ENCODE measurements around the gene PYROXD2.

PYROXD2 gene

GRCh38 chr10:98377001-98377400 is 38.0 kb downstream of the PYROXD2 start:
- Histone ChIP-seq H3K36me3 (ENCODE audit: control insufficient read depth, low read length) (no peaks in the 10 kb centered on the region), H3K79me2 (ENCODE audit: control insufficient read depth, low read length) (no peaks in the 10 kb centered on the region), H3K9me3 (ENCODE audit: control insufficient read depth, insufficient read depth, low read length) (no peaks in the 10 kb centered on the region), H3K27ac (ENCODE audit: low read depth, low read length) (no peak overlapping the region), H3K4me1 (ENCODE audit: control insufficient read depth, low read length) (no peaks in the 10 kb centered on the region), H3K4me2 (ENCODE audit: low read length) (no peak overlapping the region), H3F3A (ENCODE audit: control insufficient read depth, insufficient read depth) (no peaks in the 10 kb centered on the region), H3K9me2 (replicated peaks; ENCODE audit: control insufficient read depth, low read length) (no peaks in the 10 kb centered on the region), H4K20me1 (ENCODE audit: control insufficient read depth, insufficient read depth, low read depth, low read length) (no peaks in the 10 kb centered on the region), H3K4me3 (ENCODE audit: low read length) (no peak overlapping the region), H3K27me3 (ENCODE audit: control insufficient read depth, low read length) (peaks cover 27% of the 10 kb centered on the region)
- TF ChIP-seq CTCF (IDR thresholded peaks at IDR 0.05; ENCODE audit: low read depth, low read length, poor library complexity, severe bottlenecking), result no peak
- no peak for TF ChIP-seq EZH2phosphoT487 (IDR thresholded peaks at IDR 0.05; ENCODE audit: borderline replicate concordance, low read length)

- H3K27ac ChIP-seq (ENCODE audit: low read depth, low read length), result no peak overlapping the region
- TF ChIP-seq EZH2phosphoT487 (IDR thresholded peaks at IDR 0.05; ENCODE audit: borderline replicate concordance, low read length), result no peak
- no peak for TF ChIP-seq CTCF (IDR thresholded peaks at IDR 0.05; ENCODE audit: low read depth, low read length, poor library complexity, severe bottlenecking)
- H3K9me2 ChIP-seq (replicated peaks; ENCODE audit: control insufficient read depth, low read length), result no peaks in the 10 kb centered on the region
- no peaks in the 10 kb centered on the region for H3K9me3 ChIP-seq (ENCODE audit: control insufficient read depth, insufficient read depth, low read length)
- H3K79me2 ChIP-seq (ENCODE audit: control insufficient read depth, low read length), result no peaks in the 10 kb centered on the region
- no peaks in the 10 kb centered on the region for H3K4me1 ChIP-seq (ENCODE audit: control insufficient read depth, low read length)
- H3F3A ChIP-seq (ENCODE audit: control insufficient read depth, insufficient read depth), result no peaks in the 10 kb centered on the region
- peaks cover 27% of the 10 kb centered on the region for H3K27me3 ChIP-seq (ENCODE audit: control insufficient read depth, low read length)
- no peaks in the 10 kb centered on the region for H3K36me3 ChIP-seq (ENCODE audit: control insufficient read depth, low read length)
- no peak overlapping the region for H3K4me3 ChIP-seq (ENCODE audit: low read length)
- no peaks in the 10 kb centered on the region for H4K20me1 ChIP-seq (ENCODE audit: control insufficient read depth, insufficient read depth, low read depth, low read length)
- no peak overlapping the region for H3K4me2 ChIP-seq (ENCODE audit: low read length)
These were observed 38.5 kb downstream of the PYROXD2 start for GRCh38 chr10:98376485-98376884.

GRCh38 chr10:98374217-98374985 is 40.6 kb downstream of the PYROXD2 start:
- no peaks in the 10 kb centered on the region for H4K20me1 ChIP-seq (ENCODE audit: control insufficient read depth, insufficient read depth, low read depth, low read length)
- no peaks in the 10 kb centered on the region for H3K4me1 ChIP-seq (ENCODE audit: control insufficient read depth, low read length)
- H3K4me2 ChIP-seq (ENCODE audit: low read length), result no peak overlapping the region
- H3K4me3 ChIP-seq (ENCODE audit: low read length), result no peak overlapping the region
- TF ChIP-seq EZH2phosphoT487 (IDR thresholded peaks at IDR 0.05; ENCODE audit: borderline replicate concordance, low read length), result no peak
- no peak for TF ChIP-seq CTCF (IDR thresholded peaks at IDR 0.05; ENCODE audit: low read depth, low read length, poor library complexity, severe bottlenecking)
- H3K27me3 ChIP-seq (ENCODE audit: control insufficient read depth, low read length), result peaks cover 30% of the 10 kb centered on the region
- no peaks in the 10 kb centered on the region for H3K36me3 ChIP-seq (ENCODE audit: control insufficient read depth, low read length)
- H3K9me2 ChIP-seq (replicated peaks; ENCODE audit: control insufficient read depth, low read length), result no peaks in the 10 kb centered on the region
- H3K27ac ChIP-seq (ENCODE audit: low read depth, low read length), result no peak overlapping the region
- H3K9me3 ChIP-seq (ENCODE audit: control insufficient read depth, insufficient read depth, low read length), result no peaks in the 10 kb centered on the region
- no peaks in the 10 kb centered on the region for H3F3A ChIP-seq (ENCODE audit: control insufficient read depth, insufficient read depth)
- no peaks in the 10 kb centered on the region for H3K79me2 ChIP-seq (ENCODE audit: control insufficient read depth, low read length)
